Measurements from ENCODE around the gene BDH1.

DNA sequence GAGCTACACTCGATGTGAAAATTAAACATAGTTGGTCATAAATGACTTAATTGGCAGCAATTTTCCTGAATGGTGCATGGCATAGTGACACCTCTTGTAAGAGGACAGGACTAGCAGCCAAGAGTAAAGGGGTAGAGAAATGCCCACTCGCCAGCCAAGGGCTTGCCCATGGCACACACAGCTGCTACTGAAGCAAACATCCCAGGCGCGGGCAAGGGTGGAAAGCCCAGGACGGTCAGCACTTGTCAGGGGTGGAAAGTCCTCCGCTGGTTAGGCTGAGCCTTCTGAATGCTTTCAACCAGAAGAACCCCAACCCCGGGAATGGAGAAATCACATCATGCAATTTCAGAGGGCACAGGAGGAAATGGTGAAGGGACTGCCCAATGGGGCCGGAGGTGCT is 31.6 kb downstream of the BDH1 start:
- TF ChIP-seq RCOR1 (IDR thresholded peaks at IDR 0.05; ENCODE audit: low read length) (no peak), TAF1 (IDR thresholded peaks at IDR 0.05; ENCODE audit: borderline replicate concordance, low read depth, low read length) (no peak), RFX5 (IDR thresholded peaks at IDR 0.05; ENCODE audit: low read length) (no peak), NFIC (IDR thresholded peaks at IDR 0.05; ENCODE audit: borderline replicate concordance) (no peak), RXRA (IDR thresholded peaks at IDR 0.05; ENCODE audit: borderline replicate concordance, low read depth) (no peak)
- TF ChIP-seq, protein P1, sequence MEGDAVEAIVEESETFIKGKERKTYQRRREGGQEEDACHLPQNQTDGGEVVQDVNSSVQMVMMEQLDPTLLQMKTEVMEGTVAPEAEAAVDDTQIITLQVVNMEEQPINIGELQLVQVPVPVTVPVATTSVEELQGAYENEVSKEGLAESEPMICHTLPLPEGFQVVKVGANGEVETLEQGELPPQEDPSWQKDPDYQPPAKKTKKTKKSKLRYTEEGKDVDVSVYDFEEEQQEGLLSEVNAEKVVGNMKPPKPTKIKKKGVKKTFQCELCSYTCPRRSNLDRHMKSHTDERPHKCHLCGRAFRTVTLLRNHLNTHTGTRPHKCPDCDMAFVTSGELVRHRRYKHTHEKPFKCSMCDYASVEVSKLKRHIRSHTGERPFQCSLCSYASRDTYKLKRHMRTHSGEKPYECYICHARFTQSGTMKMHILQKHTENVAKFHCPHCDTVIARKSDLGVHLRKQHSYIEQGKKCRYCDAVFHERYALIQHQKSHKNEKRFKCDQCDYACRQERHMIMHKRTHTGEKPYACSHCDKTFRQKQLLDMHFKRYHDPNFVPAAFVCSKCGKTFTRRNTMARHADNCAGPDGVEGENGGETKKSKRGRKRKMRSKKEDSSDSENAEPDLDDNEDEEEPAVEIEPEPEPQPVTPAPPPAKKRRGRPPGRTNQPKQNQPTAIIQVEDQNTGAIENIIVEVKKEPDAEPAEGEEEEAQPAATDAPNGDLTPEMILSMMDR (IDR thresholded peaks at IDR 0.05), result no peak

All from SK-N-SH (cell line).